Thoracic aorta (tissue), 2 donors: ENCODE data around the gene OR1F1. TPM values are rescaled to one million over a fixed set of nuclear protein-coding genes. Genes with fewer than 3 reads are reported as not detected.

ENCODE experiments used
- ATAC-seq: fragments of 150-250 bp; one replicate; pipeline ENCODE4 v1.8.0; 2017; ENCODE audit warnings: low read depth; ENCODE audit not compliant: insufficient number of reproducible peaks, low FRiP score
- DNase-seq: peaks from one replicate; pipeline ENCODE4 v3.0.0-alpha.2; 2020; ENCODE audit warnings: low spot score
- H3K27ac ChIP-seq, 2 donors: fragments of 200-600 bp; sonication (generic); 1 replicate in 1 of 2; 2 replicates in 1 of 2; pipeline ENCODE4 v1.5.1; 2016; ENCODE audit warnings: mild to moderate bottlenecking in 2 of 2, moderate library complexity in 2 of 2
- H3K27me3 ChIP-seq: fragments of 200-600 bp; sonication (generic); replicated peaks from 2 replicates; pipeline ENCODE4 v1.6.0; 2016; ENCODE audit warnings: mild to moderate bottlenecking; ENCODE audit not compliant: insufficient read depth
- H3K36me3 ChIP-seq: fragments of 200-600 bp; sonication (generic); one replicate; pipeline ENCODE4 v1.5.1; 2016
- H3K4me1 ChIP-seq, 2 donors: fragments of 200-600 bp; sonication (generic); 1 replicate in 1 of 2; 2 replicates in 1 of 2; pipeline versions ENCODE4 v1.5.1 to v1.6.0; 2016; ENCODE audit warnings: low read depth in 2 of 2, mild to moderate bottlenecking in 1 of 2; ENCODE audit not compliant: control insufficient read depth in 1 of 2
- H3K4me3 ChIP-seq: fragments of 200-600 bp; sonication (generic); 2 replicates; pipeline ENCODE4 v1.5.1; 2016; ENCODE audit warnings: mild to moderate bottlenecking
- H3K9me3 ChIP-seq: fragments of 200-600 bp; sonication (generic); 2 replicates; pipeline ENCODE4 v1.5.1; 2016
- total RNA-seq, 2 donors: library from RNA; depleted of rRNA; stranded (reverse); fragments of >200 nt; gene quantifications; one replicate each; pipeline versions ENCODE4 v1.1.0 to v1.2.3, GENCODE V29; 2016
- TF ChIP-seq, protein P1 (sequence below): fragments of 200-600 bp; sonication (generic); IDR thresholded peaks from one replicate; pipeline ENCODE4 v1.5.1; 2019; ENCODE audit warnings: antibody characterized with exemption

OR1F1 gene
- total RNA-seq, 2 donors from 2014 or later, result not detected

DNA sequence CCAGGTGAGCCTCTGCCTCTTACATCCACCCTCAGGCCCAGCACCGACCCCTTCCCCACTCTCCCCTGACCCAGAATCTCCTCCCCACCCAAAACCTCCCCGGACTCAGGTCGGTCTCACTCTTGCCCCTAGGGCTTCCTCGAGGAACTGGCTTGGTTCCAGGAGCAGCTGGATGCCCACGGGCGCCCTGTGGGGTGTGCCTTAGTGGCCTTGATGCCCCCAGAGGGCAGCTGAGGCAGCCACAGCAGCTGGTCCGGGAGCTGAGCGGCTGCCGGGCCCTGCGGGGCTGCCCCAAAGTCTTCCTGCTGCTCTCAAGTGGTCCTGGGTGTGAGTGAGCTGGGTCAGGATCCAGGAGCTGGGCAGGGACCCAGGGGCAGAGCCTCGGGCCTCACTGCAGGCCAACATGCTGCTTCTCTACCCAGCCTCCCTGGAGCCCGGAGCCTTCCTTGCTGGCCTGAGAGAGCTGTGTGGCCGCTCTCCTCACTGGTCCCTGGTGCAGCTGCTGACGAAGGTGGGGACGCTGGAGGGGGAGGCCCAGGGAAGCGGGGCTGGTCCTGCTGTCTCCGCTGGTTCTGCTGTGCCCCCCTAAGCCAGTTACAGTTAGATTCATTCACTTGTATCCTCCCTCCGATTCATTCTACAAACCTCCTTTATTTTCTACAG lies 43.6 kb upstream of the OR1F1 start:
- ATAC-seq (no peak), DNase-seq (no peak)
- no peak overlapping the region for H3K27ac ChIP-seq
- no peak overlapping the region for H3K4me3 ChIP-seq
- H3K36me3 ChIP-seq, result peaks cover 11% of the 10 kb centered on the region
- no peaks in the 10 kb centered on the region for H3K9me3 ChIP-seq
- TF ChIP-seq, protein P1, sequence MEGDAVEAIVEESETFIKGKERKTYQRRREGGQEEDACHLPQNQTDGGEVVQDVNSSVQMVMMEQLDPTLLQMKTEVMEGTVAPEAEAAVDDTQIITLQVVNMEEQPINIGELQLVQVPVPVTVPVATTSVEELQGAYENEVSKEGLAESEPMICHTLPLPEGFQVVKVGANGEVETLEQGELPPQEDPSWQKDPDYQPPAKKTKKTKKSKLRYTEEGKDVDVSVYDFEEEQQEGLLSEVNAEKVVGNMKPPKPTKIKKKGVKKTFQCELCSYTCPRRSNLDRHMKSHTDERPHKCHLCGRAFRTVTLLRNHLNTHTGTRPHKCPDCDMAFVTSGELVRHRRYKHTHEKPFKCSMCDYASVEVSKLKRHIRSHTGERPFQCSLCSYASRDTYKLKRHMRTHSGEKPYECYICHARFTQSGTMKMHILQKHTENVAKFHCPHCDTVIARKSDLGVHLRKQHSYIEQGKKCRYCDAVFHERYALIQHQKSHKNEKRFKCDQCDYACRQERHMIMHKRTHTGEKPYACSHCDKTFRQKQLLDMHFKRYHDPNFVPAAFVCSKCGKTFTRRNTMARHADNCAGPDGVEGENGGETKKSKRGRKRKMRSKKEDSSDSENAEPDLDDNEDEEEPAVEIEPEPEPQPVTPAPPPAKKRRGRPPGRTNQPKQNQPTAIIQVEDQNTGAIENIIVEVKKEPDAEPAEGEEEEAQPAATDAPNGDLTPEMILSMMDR, result no peak
- H3K27me3 ChIP-seq, result no peaks in the 10 kb centered on the region
- peaks cover 0 to 11% of the 10 kb centered on the region in 2 donors for H3K4me1 ChIP-seq

DNA sequence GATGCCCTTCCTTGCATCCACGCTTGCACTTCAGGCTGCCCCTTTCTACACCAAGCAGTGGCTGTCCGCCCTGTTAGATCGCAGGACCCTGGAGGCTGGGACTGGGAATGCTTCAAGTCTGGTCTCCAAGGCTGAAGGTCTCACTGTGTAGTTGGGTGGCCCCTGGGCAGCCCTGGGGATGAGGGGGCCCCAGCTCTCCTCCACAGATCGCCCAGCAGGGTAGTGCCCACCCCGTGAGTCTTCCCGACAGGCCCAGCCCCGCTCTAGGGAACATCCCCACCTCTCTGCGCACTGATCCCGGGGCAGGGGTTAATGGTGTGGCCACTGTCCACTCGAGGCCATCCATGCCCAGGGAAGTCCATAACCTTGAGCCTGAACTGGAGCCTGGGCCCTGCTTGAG lies 42.9 kb upstream of the OR1F1 start:
- Histone ChIP-seq H3K9me3 (no peaks in the 10 kb centered on the region), H3K36me3 (peaks cover 11% of the 10 kb centered on the region), H3K4me3 (no peak overlapping the region), H3K27ac (no peak overlapping the region), H3K4me1 (peaks cover 0 to 17% of the 10 kb centered on the region in 2 donors), H3K27me3 (no peaks in the 10 kb centered on the region)
- no peak for ATAC-seq
- TF ChIP-seq, protein P1, result no peak
- DNase-seq, result no peak

DNA sequence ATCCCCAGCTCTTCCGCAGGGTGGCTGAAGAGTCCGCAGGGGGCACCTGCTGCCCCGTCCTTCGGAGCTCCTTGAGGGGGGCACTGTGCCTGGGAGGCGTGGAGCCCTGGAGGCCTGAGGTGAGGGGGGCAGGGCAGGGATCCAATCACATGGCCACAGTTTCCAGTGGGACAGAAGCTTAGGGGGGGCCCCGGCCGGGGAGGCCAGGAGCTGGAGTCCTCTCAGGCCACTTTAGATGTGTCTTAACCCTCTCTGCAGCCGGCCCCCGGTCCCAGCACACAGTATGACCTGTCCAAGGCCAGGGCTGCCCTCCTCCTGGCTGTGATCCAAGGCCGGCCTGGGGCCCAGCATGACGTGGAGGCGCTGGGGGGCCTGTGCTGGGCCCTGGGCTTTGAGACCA lies 42.3 kb upstream of the OR1F1 start:
- TF ChIP-seq, protein P1, result no peak
- no peak overlapping the region for H3K27ac ChIP-seq
- H3K9me3 ChIP-seq, result no peaks in the 10 kb centered on the region
- ATAC-seq, result no peak
- H3K4me1 ChIP-seq, result peaks cover 0 to 17% of the 10 kb centered on the region in 2 donors
- H3K4me3 ChIP-seq, result no peak overlapping the region
- no peaks in the 10 kb centered on the region for H3K27me3 ChIP-seq
- H3K36me3 ChIP-seq, result peaks cover 11% of the 10 kb centered on the region
- DNase-seq, result no peak

DNA sequence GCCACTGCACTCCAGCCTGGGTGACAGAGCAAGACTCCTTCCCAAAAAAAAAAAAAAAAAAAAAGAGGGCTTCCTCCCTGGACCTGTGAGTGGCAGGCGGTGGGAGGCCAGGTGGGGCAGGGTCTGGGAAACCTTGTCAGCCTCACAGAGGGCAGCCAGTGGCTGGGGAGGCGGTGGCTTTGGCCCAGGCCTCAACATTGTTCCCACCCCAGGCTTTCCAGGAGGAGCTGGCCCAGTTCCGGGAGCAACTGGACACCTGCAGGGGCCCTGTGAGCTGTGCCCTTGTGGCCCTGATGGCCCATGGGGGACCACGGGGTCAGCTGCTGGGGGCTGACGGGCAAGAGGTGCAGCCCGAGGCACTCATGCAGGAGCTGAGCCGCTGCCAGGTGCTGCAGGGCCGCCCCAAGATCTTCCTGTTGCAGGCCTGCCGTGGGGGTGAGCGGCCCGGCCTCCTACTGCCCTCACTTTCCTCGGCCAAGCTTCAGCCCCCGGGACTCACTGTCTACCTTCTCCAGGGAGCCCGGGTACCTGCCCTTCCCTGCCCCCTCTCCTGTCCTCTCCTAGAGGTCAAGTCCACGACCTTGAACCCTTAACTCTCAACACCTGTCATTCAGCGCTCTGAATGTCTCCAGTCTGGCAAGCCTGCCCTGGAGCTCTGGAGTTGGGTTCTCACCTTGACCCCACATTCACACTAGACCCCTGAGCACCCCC lies 40.8 kb upstream of the OR1F1 start:
- no peak for ATAC-seq
- no peak for DNase-seq
- Histone ChIP-seq H3K4me1 (peaks cover 7 to 27% of the 10 kb centered on the region in 2 donors), H3K36me3 (peaks cover 6% of the 10 kb centered on the region), H3K27me3 (no peaks in the 10 kb centered on the region), H3K9me3 (no peaks in the 10 kb centered on the region), H3K4me3 (no peak overlapping the region), H3K27ac (no peak overlapping the region)
- TF ChIP-seq, protein P1, result no peak

DNA sequence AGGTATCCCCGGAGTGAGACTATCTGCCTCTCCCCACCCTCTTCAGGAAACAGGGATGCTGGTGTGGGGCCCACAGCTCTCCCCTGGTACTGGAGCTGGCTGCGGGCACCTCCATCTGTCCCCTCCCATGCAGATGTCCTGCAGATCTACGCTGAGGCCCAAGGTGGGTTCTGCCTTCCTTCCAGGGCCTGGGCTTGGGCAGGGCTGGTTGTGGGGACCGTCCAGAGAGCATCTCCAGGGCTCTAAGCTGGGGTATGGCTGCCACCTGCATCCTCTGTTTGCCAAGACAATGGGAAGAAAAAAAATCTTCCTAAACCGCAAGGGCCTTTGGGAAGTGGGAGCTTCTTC lies 40.3 kb upstream of the OR1F1 start:
- Histone ChIP-seq H3K4me3 (no peak overlapping the region), H3K27me3 (no peaks in the 10 kb centered on the region), H3K4me1 (peaks cover 7 to 27% of the 10 kb centered on the region in 2 donors), H3K9me3 (no peaks in the 10 kb centered on the region), H3K27ac (no peak overlapping the region), H3K36me3 (peaks cover 2% of the 10 kb centered on the region)
- DNase-seq (no peak), ATAC-seq (no peak)
- TF ChIP-seq, protein P1, result no peak
